GM21825 (cell line): Measurements from ENCODE around the gene ENTPD5.
"Not testable (repeated sequence)": the region's sequence is repeated elsewhere in the genome, so short reads cannot be mapped to it uniquely, and the experiment has no call there.

Experiments used
- ATAC-seq: cut with Tn5 transposase; IDR thresholded peaks from one replicate; pipeline ENCODE4 v1.9.1; 2021; ENCODE audit warnings: mild to moderate bottlenecking, moderate library complexity; ENCODE audit not compliant: unreplicated experiment

ENTPD5 gene

GRCh38 chr14:73945159-73945670 lies 73.9 kb downstream of the ENTPD5 start:
- ATAC-seq: no peak

DNA sequence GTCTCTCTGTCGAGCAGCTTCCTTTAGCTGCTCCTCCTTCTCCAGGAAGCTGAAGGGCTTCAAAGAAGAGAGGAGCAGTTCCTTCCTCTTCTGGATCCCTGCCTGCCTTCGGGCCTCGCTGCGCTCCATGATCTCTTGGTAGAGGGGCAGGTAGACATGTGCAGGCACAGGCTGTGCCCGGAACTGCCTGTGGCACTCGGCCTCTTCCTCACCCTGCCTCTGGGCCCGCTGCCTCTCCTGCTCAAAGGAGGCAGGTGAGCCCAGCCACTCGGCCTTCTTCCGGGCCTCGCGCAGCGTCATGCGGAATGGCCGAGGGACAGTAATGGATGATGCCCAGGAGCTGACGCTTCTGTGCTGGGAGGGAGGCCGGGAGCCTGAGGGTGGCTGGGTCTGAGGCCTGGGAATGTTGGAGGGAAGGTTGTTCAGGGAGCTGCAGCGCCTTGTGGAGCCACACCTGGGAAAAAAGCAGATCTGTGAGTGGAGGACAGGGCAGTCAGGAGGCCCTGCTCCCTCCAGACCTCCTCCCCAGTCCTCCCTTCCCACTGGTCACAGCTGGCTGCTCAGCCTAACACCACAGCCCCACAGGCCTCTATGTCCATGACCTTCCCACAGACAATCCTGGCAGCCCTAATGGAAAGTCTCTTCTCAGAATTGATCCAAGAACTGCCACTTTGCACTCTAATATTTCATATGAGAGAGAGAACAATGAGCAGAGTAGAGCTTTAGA lies 74.5 kb downstream of the ENTPD5 start:
- ATAC-seq: no peak

GRCh38 chr14:73943083-73943482 lies 76.0 kb downstream of the ENTPD5 start:
- ATAC-seq: no peak

DNA sequence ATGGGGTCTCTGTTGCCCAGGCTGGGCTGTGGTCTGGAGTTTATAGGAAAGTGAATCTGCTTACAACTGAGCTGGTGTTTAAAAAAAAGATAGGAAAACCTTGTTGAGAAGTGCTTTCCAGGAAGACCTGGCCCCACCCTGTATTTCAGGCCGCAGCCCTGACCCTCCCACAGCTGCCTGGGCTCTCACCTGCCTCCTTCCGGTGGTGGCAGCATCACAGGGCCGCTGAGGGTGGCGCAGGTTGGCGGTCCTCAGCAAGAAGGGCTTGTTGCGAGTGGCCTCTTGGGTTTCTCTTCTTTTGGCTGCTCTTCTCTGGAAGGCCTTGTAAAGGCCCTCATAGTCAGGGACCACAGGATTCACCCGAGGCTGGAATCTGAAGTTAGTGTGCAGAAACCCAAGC lies 76.9 kb downstream of the ENTPD5 start:
- ATAC-seq: no peak

DNA sequence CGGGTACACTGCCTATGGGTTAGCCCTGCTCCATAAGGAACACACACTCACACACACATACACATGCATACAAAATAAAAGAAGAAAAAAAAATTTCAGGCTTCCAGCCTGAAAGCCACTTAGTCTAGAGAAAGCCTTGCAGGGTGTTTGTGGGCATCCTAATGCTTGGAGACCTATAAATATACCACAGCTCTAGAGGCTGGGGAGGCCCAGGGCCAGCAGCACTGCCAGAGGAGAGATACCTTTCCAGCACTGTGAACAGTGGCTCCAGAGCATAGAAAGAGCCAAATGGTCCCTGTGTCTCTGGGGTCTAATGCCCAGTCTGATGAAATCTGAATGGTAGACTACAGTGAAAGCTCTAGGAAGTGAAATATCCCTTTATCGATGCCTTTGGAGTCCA lies 82.1 kb downstream of the ENTPD5 start:
- no peak for ATAC-seq

DNA sequence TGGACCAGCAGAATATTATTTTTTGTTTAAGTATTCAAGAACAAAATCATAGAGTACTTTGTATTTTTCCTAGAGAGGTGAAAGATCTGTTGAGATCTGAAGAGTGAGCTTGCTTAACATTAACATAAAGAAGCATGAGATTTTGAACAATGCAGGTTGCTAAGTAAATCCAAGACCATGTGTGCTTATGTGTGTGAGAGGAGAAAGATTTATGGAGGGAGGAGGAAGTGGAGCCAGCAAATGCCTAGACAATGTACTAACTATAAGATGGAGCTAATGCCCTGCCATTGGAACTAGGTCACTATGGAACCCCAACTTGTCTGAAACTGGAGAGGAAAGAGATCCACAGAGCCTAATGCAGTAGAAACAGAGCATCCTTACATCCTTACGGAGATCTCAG lies 82.5 kb downstream of the ENTPD5 start:
- ATAC-seq: no peak

GRCh38 chr14:73935666-73936065 lies 83.4 kb downstream of the ENTPD5 start:
- ATAC-seq: no peak

DNA sequence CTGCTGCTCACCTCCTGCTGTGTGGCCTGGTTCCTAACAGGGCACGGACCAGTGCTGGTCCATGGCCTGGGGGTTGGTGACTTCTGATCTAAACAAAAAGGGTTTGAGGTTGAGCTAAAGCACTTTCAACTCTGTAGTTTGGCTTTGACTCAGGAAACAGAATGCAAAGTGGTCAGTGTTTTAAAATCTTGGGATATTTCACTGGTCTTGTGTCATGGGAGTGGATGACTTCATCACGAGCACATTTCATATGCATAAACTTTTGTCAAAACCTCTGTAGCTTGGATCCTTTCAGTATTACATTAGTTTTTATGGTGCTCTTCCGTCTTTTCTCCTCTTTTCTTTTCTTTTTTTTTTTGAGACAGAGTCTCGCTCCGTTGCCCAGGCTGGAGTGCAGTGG lies 94.8 kb downstream of the ENTPD5 start:
- ATAC-seq: no peak

DNA sequence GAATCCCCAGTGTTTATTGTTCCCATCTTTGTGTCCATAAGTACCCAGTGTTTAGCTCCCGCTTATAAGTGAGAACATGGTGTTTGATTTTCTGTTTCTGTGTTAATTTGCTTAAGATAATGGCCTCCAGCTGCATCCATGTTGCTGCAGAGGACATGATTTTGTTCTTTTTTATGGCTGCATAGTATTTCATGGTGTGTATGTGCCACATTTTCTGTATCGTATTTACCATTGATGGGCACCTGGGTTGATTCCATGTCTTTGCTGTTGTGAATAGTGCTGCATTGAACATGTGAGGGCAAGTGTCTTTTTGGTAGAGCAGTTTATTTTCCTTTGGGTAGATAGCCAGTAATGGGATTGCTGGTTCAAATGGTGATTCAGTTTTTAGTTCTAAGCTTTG lies 99.6 kb downstream of the ENTPD5 start:
- not testable (repeated sequence) for ATAC-seq

- ATAC-seq: no peak
Measured at GRCh38 chr14:73916324-73916723, 102.8 kb downstream of the ENTPD5 start.

- ATAC-seq: no peak
Measured at GRCh38 chr14:73913256-73913655, 105.8 kb downstream of the ENTPD5 start.

DNA sequence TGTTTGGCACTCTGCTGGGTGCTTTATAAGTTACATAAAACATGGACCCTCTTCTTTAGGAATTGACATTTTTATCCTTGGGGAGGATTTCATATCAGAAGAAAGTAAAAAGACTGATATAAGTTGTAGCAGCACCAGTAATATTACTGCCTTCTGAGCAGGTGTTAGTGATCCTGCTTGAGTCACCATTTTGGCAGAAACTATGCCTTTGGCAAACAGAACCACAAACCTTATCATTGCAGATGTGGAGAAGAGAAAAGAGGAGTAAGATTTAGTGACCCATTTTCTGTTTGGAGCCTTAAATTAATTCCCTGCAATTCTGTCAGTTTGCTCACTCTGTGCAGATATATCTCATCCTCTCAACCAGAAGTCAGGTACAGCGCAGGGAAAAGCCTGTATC lies 109.4 kb downstream of the ENTPD5 start:
- no peak for ATAC-seq
